Measurements from ENCODE around the gene ATP13A3. TPM values are rescaled to one million over a fixed set of nuclear protein-coding genes. Genes with fewer than 3 reads are reported as not detected.

Gene ATP13A3
- total and polyA plus RNA-seq, 10 of the 15 experiments (the other 5 are each of a cell fraction or from before 2014, with no cell fraction given), result 14.0 to 108 (median 69.5) TPM

- CTCF ChIA-PET, result interaction anchor here (0.7 to 9.1 kb wide), 4 partner anchors 8 to 97 kb away, joined by 3 to 237 read pairs (median 31); no protein-coding TSS in a partner anchor
- RAD21 ChIA-PET (ENCODE audit: unreplicated experiment), result interaction anchor here (0.7 to 3.7 kb wide), 2 partner anchors 97 to 98 kb away, joined by 3 to 28 read pairs; no protein-coding TSS in a partner anchor
Measured at GRCh38 chr3:194475978-194476377, 10.8 kb downstream of the ATP13A3 start.

More at GRCh38 chr3:194475978-194476377, 10.8 kb downstream of the ATP13A3 start:
- 97% methylated on average over 4 of the region's 4 CpGs for WGBS (ENCODE audit: insufficient coverage, insufficient replicate concordance, low lambda C conversion rate, missing lambda C conversion rate)
- no peak for TF ChIP-seq TAF1 (IDR thresholded peaks at IDR 0.05; ENCODE audit: borderline replicate concordance, low read depth, low read length)
- no peak for TF ChIP-seq KAT2A (conservative IDR thresholded peaks at IDR 0.05; ENCODE audit: control insufficient read depth, low read depth, low read length)
- no peak for TF ChIP-seq ASH2L (IDR thresholded peaks at IDR 0.05; ENCODE audit: borderline replicate concordance, low read depth)
- TF ChIP-seq, protein P1, sequence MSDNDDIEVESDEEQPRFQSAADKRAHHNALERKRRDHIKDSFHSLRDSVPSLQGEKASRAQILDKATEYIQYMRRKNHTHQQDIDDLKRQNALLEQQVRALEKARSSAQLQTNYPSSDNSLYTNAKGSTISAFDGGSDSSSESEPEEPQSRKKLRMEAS (IDR thresholded peaks at IDR 0.05; ENCODE audit: low read depth, low read length), result no peak
- no peak for TF ChIP-seq MYC (IDR thresholded peaks at IDR 0.05; ENCODE audit: insufficient read depth, insufficient read length, insufficient replicate concordance, low read length, severe bottlenecking)
- TF ChIP-seq, protein P2, sequence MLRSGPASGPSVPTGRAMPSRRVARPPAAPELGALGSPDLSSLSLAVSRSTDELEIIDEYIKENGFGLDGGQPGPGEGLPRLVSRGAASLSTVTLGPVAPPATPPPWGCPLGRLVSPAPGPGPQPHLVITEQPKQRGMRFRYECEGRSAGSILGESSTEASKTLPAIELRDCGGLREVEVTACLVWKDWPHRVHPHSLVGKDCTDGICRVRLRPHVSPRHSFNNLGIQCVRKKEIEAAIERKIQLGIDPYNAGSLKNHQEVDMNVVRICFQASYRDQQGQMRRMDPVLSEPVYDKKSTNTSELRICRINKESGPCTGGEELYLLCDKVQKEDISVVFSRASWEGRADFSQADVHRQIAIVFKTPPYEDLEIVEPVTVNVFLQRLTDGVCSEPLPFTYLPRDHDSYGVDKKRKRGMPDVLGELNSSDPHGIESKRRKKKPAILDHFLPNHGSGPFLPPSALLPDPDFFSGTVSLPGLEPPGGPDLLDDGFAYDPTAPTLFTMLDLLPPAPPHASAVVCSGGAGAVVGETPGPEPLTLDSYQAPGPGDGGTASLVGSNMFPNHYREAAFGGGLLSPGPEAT (IDR thresholded peaks at IDR 0.05; ENCODE audit: low read depth), result no peak
- TF ChIP-seq, protein P3, sequence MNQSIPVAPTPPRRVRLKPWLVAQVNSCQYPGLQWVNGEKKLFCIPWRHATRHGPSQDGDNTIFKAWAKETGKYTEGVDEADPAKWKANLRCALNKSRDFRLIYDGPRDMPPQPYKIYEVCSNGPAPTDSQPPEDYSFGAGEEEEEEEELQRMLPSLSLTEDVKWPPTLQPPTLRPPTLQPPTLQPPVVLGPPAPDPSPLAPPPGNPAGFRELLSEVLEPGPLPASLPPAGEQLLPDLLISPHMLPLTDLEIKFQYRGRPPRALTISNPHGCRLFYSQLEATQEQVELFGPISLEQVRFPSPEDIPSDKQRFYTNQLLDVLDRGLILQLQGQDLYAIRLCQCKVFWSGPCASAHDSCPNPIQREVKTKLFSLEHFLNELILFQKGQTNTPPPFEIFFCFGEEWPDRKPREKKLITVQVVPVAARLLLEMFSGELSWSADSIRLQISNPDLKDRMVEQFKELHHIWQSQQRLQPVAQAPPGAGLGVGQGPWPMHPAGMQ (IDR thresholded peaks at IDR 0.05; ENCODE audit: borderline replicate concordance), result no peak
- no peak for TF ChIP-seq RB1 (IDR thresholded peaks at IDR 0.05; ENCODE audit: borderline replicate concordance)
- TF ChIP-seq CHD1 (IDR thresholded peaks at IDR 0.05; ENCODE audit: low read depth, low read length), result no peak
- TF ChIP-seq SPI1 (IDR thresholded peaks at IDR 0.05; ENCODE audit: borderline replicate concordance, insufficient read depth, low read depth, low read length), result no peak
- TF ChIP-seq ZNF622 (IDR thresholded peaks at IDR 0.05), result no peak
- TF ChIP-seq MLLT1 (IDR thresholded peaks at IDR 0.05), result no peak
- TF ChIP-seq, protein P4, sequence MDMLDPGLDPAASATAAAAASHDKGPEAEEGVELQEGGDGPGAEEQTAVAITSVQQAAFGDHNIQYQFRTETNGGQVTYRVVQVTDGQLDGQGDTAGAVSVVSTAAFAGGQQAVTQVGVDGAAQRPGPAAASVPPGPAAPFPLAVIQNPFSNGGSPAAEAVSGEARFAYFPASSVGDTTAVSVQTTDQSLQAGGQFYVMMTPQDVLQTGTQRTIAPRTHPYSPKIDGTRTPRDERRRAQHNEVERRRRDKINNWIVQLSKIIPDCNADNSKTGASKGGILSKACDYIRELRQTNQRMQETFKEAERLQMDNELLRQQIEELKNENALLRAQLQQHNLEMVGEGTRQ (IDR thresholded peaks at IDR 0.05; ENCODE audit: borderline replicate concordance, low read depth, low read length), result no peak
- no peak for TF ChIP-seq SP1 (IDR thresholded peaks at IDR 0.05; ENCODE audit: low read depth, low read length)
- no peak for TF ChIP-seq GATAD2B (conservative IDR thresholded peaks at IDR 0.05; ENCODE audit: low read depth)
- no peak for TF ChIP-seq NFXL1 (IDR thresholded peaks at IDR 0.05; ENCODE audit: borderline replicate concordance)
- Histone ChIP-seq H3K27ac (ENCODE audit: control insufficient read depth, insufficient read depth) (no peak overlapping the region), H3K27me3 (replicated peaks in 1 of 2; ENCODE audit: control insufficient read depth in 2 of 2, insufficient read depth in 2 of 2, low read length in 1 of 2) (no peaks in the 10 kb centered on the region), H3K4me2 (ENCODE audit: control insufficient read depth, insufficient read depth) (no peak overlapping the region), H4K20me1 (ENCODE audit: control insufficient read depth, insufficient read depth) (no peaks in the 10 kb centered on the region), H3K9ac (ENCODE audit: control insufficient read depth, insufficient read depth, low read length) (no peak overlapping the region), H3K4me1 (ENCODE audit: control insufficient read depth, insufficient read depth, low read length) (0 out of 2 replicates have a peak, but pooled peaks cover 2% of the 10 kb centered on the region), H3K36me3 (ENCODE audit: control insufficient read depth in 2 of 2, insufficient read depth in 2 of 2, low read length in 1 of 2) (peaks cover 0 to 2% of the 10 kb centered on the region in 2 experiments; a peak in 1 of 4 replicates), H3K9me3 (replicated peaks; ENCODE audit: control insufficient read depth, insufficient read depth, low read length) (no peaks in the 10 kb centered on the region), H3K79me2 (ENCODE audit: control insufficient read depth, insufficient read depth, low read length) (peaks cover 87% of the 10 kb centered on the region), H3K4me3 (no peak overlapping the region), H2AFZ (ENCODE audit: control insufficient read depth, low read depth, low read length) (no peak overlapping the region)
- no TSS peak for BruUV-seq (replicated peaks)
- ChIA-PET POLR2A (interaction anchor here (0.6 to 1.8 kb wide), 2 partner anchors 10 to 415 kb away, joined by 3 to 5 read pairs; no protein-coding TSS in a partner anchor), SMC1A (ENCODE audit: uncharacterized antibody, unreplicated experiment) (interaction anchor here (1.2 to 1.8 kb wide), 2 partner anchors 18 to 20 kb away, joined by 3 to 4 read pairs; no protein-coding TSS in a partner anchor)
- FAIRE-seq, result no peak
- in situ Hi-C loops (cut with MboI), result no loop called here
- intact Hi-C loops (cut with micrococcal nuclease; ENCODE audit: unreplicated experiment), result no loop called here
- DNase-seq (ENCODE audit: low read depth, low spot score), result no peak
- ATAC-seq, result no peak
